ENCODE measurements around the gene PHLDB3.

PHLDB3 gene

GRCh38 chr19:43502419-43502976 is 2.0 kb downstream of the PHLDB3 start:
- no peak for DNase-seq (ENCODE audit: low read depth in 1 of 2, low spot score in 1 of 2)
- TF ChIP-seq REST (IDR thresholded peaks at IDR 0.05; ENCODE audit: insufficient replicate concordance, low read depth) (no peak), GABPA (IDR thresholded peaks at IDR 0.05; ENCODE audit: low read depth) (no peak), POLR2AphosphoS5 (IDR thresholded peaks at IDR 0.05; ENCODE audit: low read depth) (no peak), SPI1 (IDR thresholded peaks at IDR 0.05; ENCODE audit: borderline replicate concordance, low read depth) (no peak), CTCF (IDR thresholded peaks at IDR 0.05; ENCODE audit: insufficient read depth, low read length) (no peak)
- Histone ChIP-seq H3K27me3 (ENCODE audit: insufficient read depth, poor library complexity, severe bottlenecking) (no peaks in the 10 kb centered on the region), H3K27ac (replicated peaks) (no peak overlapping the region), H3K4me3 (replicated peaks; ENCODE audit: insufficient read depth, low read length) (no peak overlapping the region)

- no peaks in the 10 kb centered on the region for H3K27me3 ChIP-seq (ENCODE audit: insufficient read depth, poor library complexity, severe bottlenecking)
- no peak overlapping the region for H3K4me3 ChIP-seq (replicated peaks; ENCODE audit: insufficient read depth, low read length)
- TF ChIP-seq REST (IDR thresholded peaks at IDR 0.05; ENCODE audit: insufficient replicate concordance, low read depth) (no peak), POLR2AphosphoS5 (IDR thresholded peaks at IDR 0.05; ENCODE audit: low read depth) (no peak), CTCF (IDR thresholded peaks at IDR 0.05; ENCODE audit: insufficient read depth, low read length) (no peak), GABPA (IDR thresholded peaks at IDR 0.05; ENCODE audit: low read depth) (no peak), SPI1 (IDR thresholded peaks at IDR 0.05; ENCODE audit: borderline replicate concordance, low read depth) (no peak)
- DNase-seq (ENCODE audit: low read depth in 1 of 2, low spot score in 1 of 2): no peak
- no peak overlapping the region for H3K27ac ChIP-seq (replicated peaks)
These were observed 2.7 kb downstream of the PHLDB3 start for GRCh38 chr19:43501661-43502418.

GRCh38 chr19:43499042-43499441 is 5.5 kb downstream of the PHLDB3 start:
- no peak for TF ChIP-seq CTCF (IDR thresholded peaks at IDR 0.05; ENCODE audit: insufficient read depth, low read length)
- TF ChIP-seq GABPA (IDR thresholded peaks at IDR 0.05; ENCODE audit: low read depth): no peak
- no peak for TF ChIP-seq SPI1 (IDR thresholded peaks at IDR 0.05; ENCODE audit: borderline replicate concordance, low read depth)
- no peak for TF ChIP-seq REST (IDR thresholded peaks at IDR 0.05; ENCODE audit: insufficient replicate concordance, low read depth)
- no peak for TF ChIP-seq POLR2AphosphoS5 (IDR thresholded peaks at IDR 0.05; ENCODE audit: low read depth)
- Histone ChIP-seq H3K27ac (replicated peaks) (no peak overlapping the region), H3K27me3 (ENCODE audit: insufficient read depth, poor library complexity, severe bottlenecking) (no peaks in the 10 kb centered on the region), H3K4me3 (replicated peaks; ENCODE audit: insufficient read depth, low read length) (no peak overlapping the region)
- no peak for DNase-seq (ENCODE audit: low read depth in 1 of 2, low spot score in 1 of 2)

All from HL-60 (cell line).